Calu3 (cell line): ENCODE data around the gene GPX7. TPM values are rescaled to one million over a fixed set of nuclear protein-coding genes. Genes with fewer than 3 reads are reported as not detected.

Source experiments
- BruUV-seq: library from RNA; stranded (reverse); fragments of 400-500 nt; replicated peaks from 2 replicates; lab custom pipeline; 2021; lab: Mats Ljungman, UMichigan
- CTCF ChIA-PET: fragments of 300-600 bp; sonication (Branson Sonifier 250); formaldehyde crosslinking; loops from one replicate; lab custom pipeline; 2022; ENCODE audit warnings: antibody characterized with exemption; lab: Charles Lee
- DNase-seq: peaks from one replicate; pipeline ENCODE4 v3.0.0; 2022
- H3K27ac Mint-ChIP-seq: one replicate; pipeline ENCODE4 v1.8.0; 2022; ENCODE audit warnings: mixed read lengths; ENCODE audit not compliant: unreplicated experiment
- H3K27me3 Mint-ChIP-seq: one replicate; pipeline ENCODE4 v1.8.0; 2022; ENCODE audit warnings: mixed read lengths; ENCODE audit not compliant: unreplicated experiment
- H3K36me3 Mint-ChIP-seq: one replicate; pipeline ENCODE4 v1.8.0; 2022; ENCODE audit warnings: mild to moderate bottlenecking, moderate library complexity, mixed read lengths; ENCODE audit not compliant: insufficient read depth, unreplicated experiment
- H3K4me1 Mint-ChIP-seq: one replicate; pipeline ENCODE4 v1.8.0; 2022; ENCODE audit warnings: mild to moderate bottlenecking, low read depth, mixed read lengths; ENCODE audit not compliant: unreplicated experiment
- H3K4me3 Mint-ChIP-seq: one replicate; pipeline ENCODE4 v1.8.0; 2022; ENCODE audit warnings: mild to moderate bottlenecking, low read depth, moderate library complexity, mixed read lengths; ENCODE audit not compliant: unreplicated experiment
- H3K9me3 Mint-ChIP-seq: one replicate; pipeline ENCODE4 v1.8.0; 2022; ENCODE audit warnings: low read depth, mixed read lengths; ENCODE audit not compliant: unreplicated experiment
- intact Hi-C: fragments of 100-400 bp; cut with micrococcal nuclease; formaldehyde crosslinking; loops from one replicate; pipeline ENCODE4 v1.10.0; 2022; ENCODE audit not compliant: unreplicated experiment
- total RNA-seq: library from RNA; stranded (reverse); gene quantifications from 2 replicates; pipeline ENCODE4 v1.2.3, GENCODE V29; 2022
- TF ChIP-seq, protein P1 (sequence below): fragments of 200-600 bp; IDR thresholded peaks from one replicate; pipeline ENCODE4 v1.8.0; 2022; ENCODE audit warnings: antibody characterized with exemption; ENCODE audit not compliant: unreplicated experiment

The GPX7 gene
- total RNA-seq, 1 experiment from 2014 or later, result not detected

DNA sequence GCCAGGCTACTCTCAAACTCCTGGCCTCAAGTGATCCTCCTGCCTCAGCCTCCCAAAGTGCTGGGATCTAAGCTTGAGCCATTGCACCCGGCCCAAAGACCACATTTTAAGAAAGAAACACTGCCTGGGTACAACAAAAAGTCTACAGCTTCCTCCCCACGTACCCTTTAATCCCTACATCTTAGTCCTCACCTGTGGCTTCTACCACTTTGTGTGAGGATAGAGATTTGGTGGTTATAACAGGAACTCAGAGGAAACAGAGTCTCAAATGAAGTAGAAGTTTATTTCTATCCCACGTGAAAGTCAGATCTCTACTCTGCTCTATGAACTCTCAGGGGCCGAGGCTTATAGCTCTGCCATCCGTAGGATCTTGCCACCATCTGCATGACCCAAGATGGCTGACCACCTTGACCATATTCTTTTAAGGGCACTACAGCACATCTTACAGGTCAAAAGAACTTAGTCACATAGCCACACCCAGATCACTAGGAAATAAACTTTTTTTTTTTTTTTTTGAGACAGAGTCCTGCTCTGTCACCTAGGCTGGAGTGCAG lies 13.4 kb downstream of the GPX7 start:
- peaks cover 30% of the 10 kb centered on the region for H3K27me3 Mint-ChIP-seq
- intact Hi-C loops, result no loop called here
- peaks cover 27% of the 10 kb centered on the region for H3K4me1 Mint-ChIP-seq
- TF ChIP-seq, protein P1, sequence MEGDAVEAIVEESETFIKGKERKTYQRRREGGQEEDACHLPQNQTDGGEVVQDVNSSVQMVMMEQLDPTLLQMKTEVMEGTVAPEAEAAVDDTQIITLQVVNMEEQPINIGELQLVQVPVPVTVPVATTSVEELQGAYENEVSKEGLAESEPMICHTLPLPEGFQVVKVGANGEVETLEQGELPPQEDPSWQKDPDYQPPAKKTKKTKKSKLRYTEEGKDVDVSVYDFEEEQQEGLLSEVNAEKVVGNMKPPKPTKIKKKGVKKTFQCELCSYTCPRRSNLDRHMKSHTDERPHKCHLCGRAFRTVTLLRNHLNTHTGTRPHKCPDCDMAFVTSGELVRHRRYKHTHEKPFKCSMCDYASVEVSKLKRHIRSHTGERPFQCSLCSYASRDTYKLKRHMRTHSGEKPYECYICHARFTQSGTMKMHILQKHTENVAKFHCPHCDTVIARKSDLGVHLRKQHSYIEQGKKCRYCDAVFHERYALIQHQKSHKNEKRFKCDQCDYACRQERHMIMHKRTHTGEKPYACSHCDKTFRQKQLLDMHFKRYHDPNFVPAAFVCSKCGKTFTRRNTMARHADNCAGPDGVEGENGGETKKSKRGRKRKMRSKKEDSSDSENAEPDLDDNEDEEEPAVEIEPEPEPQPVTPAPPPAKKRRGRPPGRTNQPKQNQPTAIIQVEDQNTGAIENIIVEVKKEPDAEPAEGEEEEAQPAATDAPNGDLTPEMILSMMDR, result no peak
- H3K36me3 Mint-ChIP-seq, result no peaks in the 10 kb centered on the region
- no peak overlapping the region for H3K4me3 Mint-ChIP-seq
- no peak overlapping the region for H3K27ac Mint-ChIP-seq
- BruUV-seq, result no TSS peak
- no peak for DNase-seq
- no peaks in the 10 kb centered on the region for H3K9me3 Mint-ChIP-seq
- CTCF ChIA-PET, result interaction anchor here (0.6 kb wide), 1 partner anchor 10 kb away, joined by 3 read pairs; no protein-coding TSS in a partner anchor

DNA sequence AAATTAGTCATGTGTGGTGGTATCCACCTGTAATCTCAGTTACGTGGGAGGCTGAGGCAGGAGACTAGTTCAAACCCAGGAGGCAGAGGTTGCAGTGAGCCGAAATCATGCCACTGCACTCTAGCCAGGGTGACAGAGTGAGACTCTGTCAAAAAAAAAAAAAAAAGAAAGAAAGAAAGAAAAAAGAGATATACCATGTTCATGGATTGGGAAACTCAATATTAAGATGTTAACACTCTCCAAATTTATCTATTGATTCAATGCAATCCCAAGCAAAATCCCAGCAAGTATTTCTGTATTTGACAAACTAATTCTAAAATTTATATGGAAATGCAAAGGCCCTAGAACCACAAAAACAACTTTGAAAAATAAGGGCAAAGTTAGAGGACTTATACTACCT lies 19.8 kb downstream of the GPX7 start:
- peaks cover 32% of the 10 kb centered on the region for H3K27me3 Mint-ChIP-seq

DNA sequence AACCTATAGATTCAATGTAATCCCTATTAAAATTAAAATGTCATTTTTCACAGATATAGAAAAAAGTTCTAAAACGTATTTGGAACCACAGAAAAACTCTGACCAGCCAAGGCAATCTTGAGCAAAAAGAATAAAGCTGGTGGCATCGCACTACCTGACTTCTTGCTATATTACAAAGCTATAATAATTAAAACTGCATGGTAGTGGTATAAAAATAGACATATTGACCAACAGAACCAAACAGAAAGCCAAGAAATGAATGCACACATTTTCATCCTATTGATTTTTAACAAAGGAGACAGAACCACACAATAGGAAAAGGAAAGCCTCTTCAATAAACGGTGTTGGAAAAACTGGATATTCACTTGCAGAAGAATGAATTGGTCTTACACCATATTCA lies 21.6 kb downstream of the GPX7 start:
- H3K4me3 Mint-ChIP-seq, result no peak overlapping the region
- no TSS peak for BruUV-seq
- TF ChIP-seq, protein P1, result no peak
- H3K4me1 Mint-ChIP-seq, result no peaks in the 10 kb centered on the region
- DNase-seq, result no peak
- H3K36me3 Mint-ChIP-seq, result no peaks in the 10 kb centered on the region
- CTCF ChIA-PET, result no interaction called here
- intact Hi-C loops, result no loop called here
- H3K27ac Mint-ChIP-seq, result no peak overlapping the region
- no peaks in the 10 kb centered on the region for H3K9me3 Mint-ChIP-seq
- H3K27me3 Mint-ChIP-seq, result peaks cover 15% of the 10 kb centered on the region

More for the DNA sequence above, 19.8 kb downstream of the GPX7 start:
- no peaks in the 10 kb centered on the region for H3K36me3 Mint-ChIP-seq
- CTCF ChIA-PET, result no interaction called here
- no peaks in the 10 kb centered on the region for H3K9me3 Mint-ChIP-seq
- no peak overlapping the region for H3K27ac Mint-ChIP-seq
- H3K4me1 Mint-ChIP-seq, result no peaks in the 10 kb centered on the region
- no peak for DNase-seq
- TF ChIP-seq, protein P1, result no peak
- no TSS peak for BruUV-seq
- intact Hi-C loops, result no loop called here
- H3K4me3 Mint-ChIP-seq, result no peak overlapping the region

DNA sequence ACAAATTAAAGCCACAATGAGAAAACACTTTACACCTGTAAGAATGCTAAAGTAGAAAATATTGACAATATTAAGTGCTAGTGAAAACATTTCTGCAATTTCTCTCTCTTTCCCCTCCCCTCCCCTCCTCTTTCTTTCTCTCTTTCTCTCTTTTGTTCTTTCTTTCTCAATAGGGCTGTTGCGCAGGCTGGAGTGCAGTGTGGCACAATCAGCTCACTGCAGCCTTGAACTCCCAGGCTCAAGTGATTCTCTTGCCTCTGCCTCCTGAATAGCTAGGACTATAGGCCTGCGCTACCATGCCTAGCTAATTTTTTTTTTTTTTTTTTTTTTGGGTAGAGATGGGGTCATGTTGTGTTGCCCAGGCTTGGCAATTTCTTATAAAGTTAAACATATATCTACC lies 24.9 kb downstream of the GPX7 start:
- Mint-ChIP-seq H3K27me3 (peaks cover 8% of the 10 kb centered on the region), H3K4me3 (no peak overlapping the region), H3K27ac (no peak overlapping the region), H3K36me3 (no peaks in the 10 kb centered on the region), H3K4me1 (no peaks in the 10 kb centered on the region), H3K9me3 (no peaks in the 10 kb centered on the region)
- DNase-seq, result no peak
- CTCF ChIA-PET, result interaction anchor here (0.6 kb wide), 1 partner anchor 713 kb away, joined by 3 read pairs; no protein-coding TSS in a partner anchor
- TF ChIP-seq, protein P1, result no peak
- BruUV-seq, result no TSS peak
- intact Hi-C loops, result no loop called here
